Type B pancreatic cell (in vitro differentiated cells): ENCODE results near the gene ST6GALNAC5. TPM values are rescaled to one million over a fixed set of nuclear protein-coding genes. Genes with fewer than 3 reads are reported as not detected.
"Not testable (repeated sequence)": the region's sequence is repeated elsewhere in the genome, so short reads cannot be mapped to it uniquely, and the experiment has no call there.

Experiments
- DNase-seq: peaks from one replicate; pipeline ENCODE4 v3.0.0; 2021; ENCODE audit warnings: mixed read lengths; ENCODE audit not compliant: unreplicated experiment; ENCODE audit errors: extremely low spot score
- H3K27ac Mint-ChIP-seq: 2 replicates; pipeline ENCODE4 v1.8.0; 2021; ENCODE audit warnings: mild to moderate bottlenecking, mixed read lengths
- H3K27me3 Mint-ChIP-seq: 2 replicates; pipeline ENCODE4 v1.8.0; 2021; ENCODE audit warnings: mixed read lengths
- H3K36me3 Mint-ChIP-seq: 2 replicates; pipeline ENCODE4 v1.8.0; 2021; ENCODE audit warnings: mixed read lengths
- H3K4me1 Mint-ChIP-seq: one replicate; pipeline ENCODE4 v1.8.0; 2021; ENCODE audit warnings: mixed read lengths; ENCODE audit not compliant: unreplicated experiment
- H3K4me3 Mint-ChIP-seq: 2 replicates; pipeline ENCODE4 v1.8.0; 2021; ENCODE audit warnings: mild to moderate bottlenecking, mixed read lengths
- H3K9me3 Mint-ChIP-seq: 2 replicates; pipeline ENCODE4 v1.8.0; 2021; ENCODE audit warnings: mixed read lengths
- CTCF ChIP-seq: fragments of 200-600 bp; sonication (generic); conservative IDR thresholded peaks from 2 replicates; pipeline ENCODE4 v1.5.0; 2021; ENCODE audit warnings: antibody characterized with exemption, mild to moderate bottlenecking
- total RNA-seq: library from RNA; stranded (reverse); gene quantifications from 2 replicates; pipeline ENCODE4 v1.2.1, GENCODE V29; 2021; ENCODE audit warnings: low replicate concordance

ST6GALNAC5 gene
- total RNA-seq, 1 donor from 2014 or later = 36.6 TPM

- DNase-seq = no peak
- no peak for TF ChIP-seq CTCF
- H3K27me3 Mint-ChIP-seq = no peaks in the 10 kb centered on the region
- H3K27ac Mint-ChIP-seq = no peak overlapping the region
- H3K4me1 Mint-ChIP-seq = no peaks in the 10 kb centered on the region
- H3K4me3 Mint-ChIP-seq = no peak overlapping the region
- no peaks in the 10 kb centered on the region for H3K36me3 Mint-ChIP-seq
- no peaks in the 10 kb centered on the region for H3K9me3 Mint-ChIP-seq
Measured at GRCh38 chr1:76958828-76959227, 91.5 kb downstream of the ST6GALNAC5 start.

- no peak overlapping the region for H3K4me3 Mint-ChIP-seq
- no peaks in the 10 kb centered on the region for H3K9me3 Mint-ChIP-seq
- no peaks in the 10 kb centered on the region for H3K27me3 Mint-ChIP-seq
- no peak for DNase-seq
- TF ChIP-seq CTCF = no peak
- H3K4me1 Mint-ChIP-seq = no peaks in the 10 kb centered on the region
- H3K36me3 Mint-ChIP-seq = no peaks in the 10 kb centered on the region
- H3K27ac Mint-ChIP-seq = no peak overlapping the region
Measured at GRCh38 chr1:76959556-76959955, 92.3 kb downstream of the ST6GALNAC5 start.

GRCh38 chr1:76961181-76961819 is 94.0 kb downstream of the ST6GALNAC5 start:
- no peak for TF ChIP-seq CTCF
- Mint-ChIP-seq H3K4me1 (no peaks in the 10 kb centered on the region), H3K36me3 (no peaks in the 10 kb centered on the region), H3K4me3 (no peak overlapping the region), H3K27me3 (no peaks in the 10 kb centered on the region), H3K9me3 (peaks cover 5% of the 10 kb centered on the region), H3K27ac (no peak overlapping the region)
- DNase-seq = no peak

- no peak overlapping the region for H3K27ac Mint-ChIP-seq
- H3K4me1 Mint-ChIP-seq = no peaks in the 10 kb centered on the region
- no peaks in the 10 kb centered on the region for H3K27me3 Mint-ChIP-seq
- H3K4me3 Mint-ChIP-seq = no peak overlapping the region
- TF ChIP-seq CTCF = no peak
- no peaks in the 10 kb centered on the region for H3K36me3 Mint-ChIP-seq
- DNase-seq = no peak
- peaks cover 5% of the 10 kb centered on the region for H3K9me3 Mint-ChIP-seq
Measured at GRCh38 chr1:76961820-76962207, 94.5 kb downstream of the ST6GALNAC5 start.

GRCh38 chr1:76981267-76981666 is 114.0 kb downstream of the ST6GALNAC5 start:
- H3K27ac Mint-ChIP-seq, H3K4me1 Mint-ChIP-seq, DNase-seq, H3K4me3 Mint-ChIP-seq, H3K36me3 Mint-ChIP-seq: not testable (repeated sequence)
- Mint-ChIP-seq H3K9me3 (peaks cover 21% of the 10 kb centered on the region), H3K27me3 (peaks cover 18% of the 10 kb centered on the region)

- no peak for DNase-seq
- Mint-ChIP-seq H3K4me3 (no peak overlapping the region), H3K27me3 (peaks cover 14% of the 10 kb centered on the region), H3K4me1 (peaks cover 6% of the 10 kb centered on the region), H3K27ac (no peak overlapping the region), H3K36me3 (no peaks in the 10 kb centered on the region), H3K9me3 (peaks cover 9% of the 10 kb centered on the region)
- no peak for TF ChIP-seq CTCF
Measured at GRCh38 chr1:76989976-76990375, 122.7 kb downstream of the ST6GALNAC5 start.
